HepG2 (cell line): ENCODE results near the gene SNAPIN. TPM values are rescaled to one million over a fixed set of nuclear protein-coding genes. Genes with fewer than 3 reads are reported as not detected.
A peak's percentile ranks its signal among the peaks of the same experiment; 100 is the strongest.

Experiments used
- BORCS8-MEF2B ChIP-seq: sonication (generic); formaldehyde crosslinking; IDR thresholded peaks from 2 replicates; pipeline ENCODE4 v1.8.0; 2022; ENCODE audit warnings: mild to moderate bottlenecking, missing genetic modification reagents
- FOXC1 ChIP-seq: sonication (generic); formaldehyde crosslinking; IDR thresholded peaks from 2 replicates; pipeline ENCODE4 v1.8.0; 2022; ENCODE audit warnings: mild to moderate bottlenecking, missing genetic modification reagents, borderline replicate concordance
- FOXP1 ChIP-seq, 2 experiments: fragments of 450-650 bp in 1 of 2; IDR thresholded peaks; 2 replicates each; pipeline ENCODE4 v1.6.1; 2017 to 2018; ENCODE audit warnings: antibody characterized with exemption in 1 of 2
- HNRNPUL1 ChIP-seq: fragments of 200-400 bp; formaldehyde crosslinking; IDR thresholded peaks from 2 replicates; pipeline ENCODE4 v1.6.1; 2017; ENCODE audit warnings: low read depth, mild to moderate bottlenecking, low read length, moderate library complexity
- HOXA7 ChIP-seq: sonication (generic); formaldehyde crosslinking; IDR thresholded peaks from 2 replicates; pipeline ENCODE4 v1.8.1; 2022; ENCODE audit warnings: mild to moderate bottlenecking, missing genetic modification reagents, moderate library complexity
- IKZF1 ChIP-seq: fragments of 450-650 bp; IDR thresholded peaks from 2 replicates; pipeline ENCODE4 v1.7.1; 2016
- PAF1 ChIP-seq: IDR thresholded peaks from 2 replicates; pipeline ENCODE4 v1.6.1; 2016; ENCODE audit warnings: missing genetic modification reagents, missing compliant biosample characterization
- TOPORS ChIP-seq: sonication (generic); formaldehyde crosslinking; IDR thresholded peaks from 2 replicates; pipeline ENCODE4 v1.8.0; 2023; ENCODE audit warnings: mild to moderate bottlenecking, missing genetic modification reagents
- YEATS2 ChIP-seq: sonication (generic); formaldehyde crosslinking; IDR thresholded peaks from 2 replicates; pipeline ENCODE4 v1.4.0; 2020; ENCODE audit warnings: missing genetic modification reagents, borderline replicate concordance
- ZFP36L1 ChIP-seq: sonication (generic); formaldehyde crosslinking; IDR thresholded peaks from 2 replicates; pipeline ENCODE4 v1.8.0; 2022; ENCODE audit warnings: mild to moderate bottlenecking, missing genetic modification reagents, moderate library complexity
- ZNF180 ChIP-seq: sonication (generic); formaldehyde crosslinking; IDR thresholded peaks from 2 replicates; pipeline ENCODE4 v1.4.0; 2020; ENCODE audit warnings: low read depth, missing genetic modification reagents, borderline replicate concordance
- ZNF367 ChIP-seq: sonication (generic); formaldehyde crosslinking; IDR thresholded peaks from 2 replicates; pipeline ENCODE4 v1.4.0; 2020; ENCODE audit warnings: missing genetic modification reagents, borderline replicate concordance
- ZNF501 ChIP-seq: sonication (generic); formaldehyde crosslinking; IDR thresholded peaks from 2 replicates; pipeline ENCODE4 v1.5.1; 2020; ENCODE audit warnings: mild to moderate bottlenecking, moderate library complexity, missing genetic modification reagents
- ZSCAN22 ChIP-seq: sonication (generic); formaldehyde crosslinking; IDR thresholded peaks from 2 replicates; pipeline ENCODE4 v1.4.0; 2020; ENCODE audit warnings: mild to moderate bottlenecking, missing genetic modification reagents
- polyA plus RNA-seq, 8 experiments: library from polyadenylated mRNA; depleted of rRNA in 3 of 8; stranded (reverse) in 7 of 8; unstranded in 1 of 8; fragments of >200 nt; fragmentation: Illumina TruSeq in 4 of 8; extraction: Trizol in 4 of 8; gene quantifications; 2 replicates each; pipeline versions ENCODE4 v1.2.1 to v1.2.3, GENCODE V29; 2011 to 2016; ENCODE audit warnings: low read depth in 4 of 8, missing spikeins in 1 of 8, mixed read lengths in 1 of 8; ENCODE audit not compliant: insufficient read depth in 1 of 8
- total RNA-seq, 5 experiments: library from RNA; depleted of rRNA; stranded (reverse); fragments of >200 nt; fragmentation: Illumina TruSeq; extraction: Trizol; gene quantifications; 2 replicates each; pipeline ENCODE4 v1.2.3, GENCODE V29; 2016; ENCODE audit warnings: low read depth in 1 of 5
- TF ChIP-seq, protein P1 (sequence below): sonication (generic); formaldehyde crosslinking; IDR thresholded peaks from 2 replicates; pipeline ENCODE4 v1.5.1; 2020; ENCODE audit warnings: mild to moderate bottlenecking, missing genetic modification reagents, moderate library complexity
- TF ChIP-seq, protein P2 (sequence below): sonication (generic); formaldehyde crosslinking; IDR thresholded peaks from 2 replicates; pipeline ENCODE4 v1.5.0; 2020; ENCODE audit warnings: mild to moderate bottlenecking, missing genetic modification reagents, moderate library complexity
- TF ChIP-seq, protein P3 (sequence below): sonication (generic); formaldehyde crosslinking; IDR thresholded peaks from 2 replicates; pipeline ENCODE4 v1.9.0; 2021; ENCODE audit warnings: missing genetic modification reagents, borderline replicate concordance
- TF ChIP-seq, protein P4 (sequence below): sonication (generic); formaldehyde crosslinking; IDR thresholded peaks from 2 replicates; pipeline ENCODE4 v1.5.0; 2020; ENCODE audit warnings: mild to moderate bottlenecking, missing genetic modification reagents
- TF ChIP-seq, protein P5 (sequence below): sonication (generic); formaldehyde crosslinking; IDR thresholded peaks from 2 replicates; pipeline ENCODE4 v1.5.0; 2020; ENCODE audit warnings: missing genetic modification reagents, mild to moderate bottlenecking, borderline replicate concordance

The SNAPIN gene
- total and polyA plus RNA-seq, 2 of the 13 experiments (the other 11 are each of a cell fraction or from before 2014, with no cell fraction given), result 23.9 to 25.7 TPM

DNA sequence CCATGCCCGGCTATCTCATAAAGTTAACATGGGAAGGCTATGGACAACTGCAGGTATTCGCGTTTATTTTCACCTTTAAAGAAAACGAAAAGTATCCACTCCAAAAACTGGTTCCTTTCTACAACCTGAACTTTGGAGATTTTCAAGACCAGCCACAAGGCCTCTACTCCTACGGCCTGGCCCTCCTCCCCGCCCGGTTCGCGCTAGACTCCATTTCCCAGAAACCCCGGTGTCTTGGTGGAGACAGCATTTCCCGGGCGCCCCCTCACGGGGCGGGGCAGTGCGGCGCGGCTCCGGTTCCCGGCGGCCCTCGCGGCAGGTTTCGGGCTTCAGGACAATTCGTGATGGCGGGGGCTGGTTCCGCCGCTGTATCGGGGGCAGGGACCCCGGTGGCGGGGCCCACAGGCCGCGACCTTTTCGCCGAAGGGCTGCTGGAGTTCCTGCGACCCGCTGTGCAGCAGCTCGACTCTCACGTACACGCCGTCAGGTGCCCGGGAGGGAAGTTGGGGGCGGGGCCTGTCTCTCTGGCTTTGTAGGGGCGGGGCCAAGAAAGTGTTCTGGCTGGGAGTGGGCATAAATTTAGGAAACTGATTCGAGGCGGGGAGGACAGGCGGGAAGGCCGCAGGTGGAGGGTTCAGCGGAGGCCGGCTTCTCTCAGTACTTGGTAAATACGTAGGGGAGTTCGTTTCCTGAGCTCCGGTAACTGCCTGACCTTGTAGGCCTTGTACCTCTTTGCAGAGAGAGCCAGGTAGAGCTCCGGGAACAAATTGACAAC lies at the start of gene SNAPIN (continued):
- TF ChIP-seq, protein P1, sequence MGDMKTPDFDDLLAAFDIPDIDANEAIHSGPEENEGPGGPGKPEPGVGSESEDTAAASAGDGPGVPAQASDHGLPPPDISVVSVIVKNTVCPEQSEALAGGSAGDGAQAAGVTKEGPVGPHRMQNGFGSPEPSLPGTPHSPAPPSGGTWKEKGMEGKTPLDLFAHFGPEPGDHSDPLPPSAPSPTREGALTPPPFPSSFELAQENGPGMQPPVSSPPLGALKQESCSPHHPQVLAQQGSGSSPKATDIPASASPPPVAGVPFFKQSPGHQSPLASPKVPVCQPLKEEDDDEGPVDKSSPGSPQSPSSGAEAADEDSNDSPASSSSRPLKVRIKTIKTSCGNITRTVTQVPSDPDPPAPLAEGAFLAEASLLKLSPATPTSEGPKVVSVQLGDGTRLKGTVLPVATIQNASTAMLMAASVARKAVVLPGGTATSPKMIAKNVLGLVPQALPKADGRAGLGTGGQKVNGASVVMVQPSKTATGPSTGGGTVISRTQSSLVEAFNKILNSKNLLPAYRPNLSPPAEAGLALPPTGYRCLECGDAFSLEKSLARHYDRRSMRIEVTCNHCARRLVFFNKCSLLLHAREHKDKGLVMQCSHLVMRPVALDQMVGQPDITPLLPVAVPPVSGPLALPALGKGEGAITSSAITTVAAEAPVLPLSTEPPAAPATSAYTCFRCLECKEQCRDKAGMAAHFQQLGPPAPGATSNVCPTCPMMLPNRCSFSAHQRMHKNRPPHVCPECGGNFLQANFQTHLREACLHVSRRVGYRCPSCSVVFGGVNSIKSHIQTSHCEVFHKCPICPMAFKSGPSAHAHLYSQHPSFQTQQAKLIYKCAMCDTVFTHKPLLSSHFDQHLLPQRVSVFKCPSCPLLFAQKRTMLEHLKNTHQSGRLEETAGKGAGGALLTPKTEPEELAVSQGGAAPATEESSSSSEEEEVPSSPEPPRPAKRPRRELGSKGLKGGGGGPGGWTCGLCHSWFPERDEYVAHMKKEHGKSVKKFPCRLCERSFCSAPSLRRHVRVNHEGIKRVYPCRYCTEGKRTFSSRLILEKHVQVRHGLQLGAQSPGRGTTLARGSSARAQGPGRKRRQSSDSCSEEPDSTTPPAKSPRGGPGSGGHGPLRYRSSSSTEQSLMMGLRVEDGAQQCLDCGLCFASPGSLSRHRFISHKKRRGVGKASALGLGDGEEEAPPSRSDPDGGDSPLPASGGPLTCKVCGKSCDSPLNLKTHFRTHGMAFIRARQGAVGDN (CRISPR knock-in tag), result peak; percentile 88
- TF ChIP-seq, protein P2, sequence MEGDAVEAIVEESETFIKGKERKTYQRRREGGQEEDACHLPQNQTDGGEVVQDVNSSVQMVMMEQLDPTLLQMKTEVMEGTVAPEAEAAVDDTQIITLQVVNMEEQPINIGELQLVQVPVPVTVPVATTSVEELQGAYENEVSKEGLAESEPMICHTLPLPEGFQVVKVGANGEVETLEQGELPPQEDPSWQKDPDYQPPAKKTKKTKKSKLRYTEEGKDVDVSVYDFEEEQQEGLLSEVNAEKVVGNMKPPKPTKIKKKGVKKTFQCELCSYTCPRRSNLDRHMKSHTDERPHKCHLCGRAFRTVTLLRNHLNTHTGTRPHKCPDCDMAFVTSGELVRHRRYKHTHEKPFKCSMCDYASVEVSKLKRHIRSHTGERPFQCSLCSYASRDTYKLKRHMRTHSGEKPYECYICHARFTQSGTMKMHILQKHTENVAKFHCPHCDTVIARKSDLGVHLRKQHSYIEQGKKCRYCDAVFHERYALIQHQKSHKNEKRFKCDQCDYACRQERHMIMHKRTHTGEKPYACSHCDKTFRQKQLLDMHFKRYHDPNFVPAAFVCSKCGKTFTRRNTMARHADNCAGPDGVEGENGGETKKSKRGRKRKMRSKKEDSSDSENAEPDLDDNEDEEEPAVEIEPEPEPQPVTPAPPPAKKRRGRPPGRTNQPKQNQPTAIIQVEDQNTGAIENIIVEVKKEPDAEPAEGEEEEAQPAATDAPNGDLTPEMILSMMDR (CRISPR knock-in tag), result peak; percentile 48
- no peak for TF ChIP-seq PAF1 (CRISPR knock-in tag)
- 0 out of 2 replicates have a peak, but pooled peaks have one; percentile 18 for TF ChIP-seq BORCS8-MEF2B (CRISPR knock-in tag)
- TF ChIP-seq IKZF1, result no peak
- TF ChIP-seq ZNF501 (CRISPR knock-in tag), result peak; percentile 58; the same call in 1 of the 2 replicates
- peak; percentile 54; the same call in 1 of the 2 replicates for TF ChIP-seq FOXC1 (CRISPR knock-in tag)
- peak; percentile 88 for TF ChIP-seq YEATS2 (CRISPR knock-in tag)
- TF ChIP-seq, protein P3, sequence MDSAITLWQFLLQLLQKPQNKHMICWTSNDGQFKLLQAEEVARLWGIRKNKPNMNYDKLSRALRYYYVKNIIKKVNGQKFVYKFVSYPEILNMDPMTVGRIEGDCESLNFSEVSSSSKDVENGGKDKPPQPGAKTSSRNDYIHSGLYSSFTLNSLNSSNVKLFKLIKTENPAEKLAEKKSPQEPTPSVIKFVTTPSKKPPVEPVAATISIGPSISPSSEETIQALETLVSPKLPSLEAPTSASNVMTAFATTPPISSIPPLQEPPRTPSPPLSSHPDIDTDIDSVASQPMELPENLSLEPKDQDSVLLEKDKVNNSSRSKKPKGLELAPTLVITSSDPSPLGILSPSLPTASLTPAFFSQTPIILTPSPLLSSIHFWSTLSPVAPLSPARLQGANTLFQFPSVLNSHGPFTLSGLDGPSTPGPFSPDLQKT (CRISPR knock-in tag), result 0 out of 2 replicates have a peak, but pooled peaks have one; percentile 22
- no peak for TF ChIP-seq ZNF180 (CRISPR knock-in tag)
- no peak for TF ChIP-seq HOXA7 (CRISPR knock-in tag)
- no peak for TF ChIP-seq TOPORS
- TF ChIP-seq, protein P4, sequence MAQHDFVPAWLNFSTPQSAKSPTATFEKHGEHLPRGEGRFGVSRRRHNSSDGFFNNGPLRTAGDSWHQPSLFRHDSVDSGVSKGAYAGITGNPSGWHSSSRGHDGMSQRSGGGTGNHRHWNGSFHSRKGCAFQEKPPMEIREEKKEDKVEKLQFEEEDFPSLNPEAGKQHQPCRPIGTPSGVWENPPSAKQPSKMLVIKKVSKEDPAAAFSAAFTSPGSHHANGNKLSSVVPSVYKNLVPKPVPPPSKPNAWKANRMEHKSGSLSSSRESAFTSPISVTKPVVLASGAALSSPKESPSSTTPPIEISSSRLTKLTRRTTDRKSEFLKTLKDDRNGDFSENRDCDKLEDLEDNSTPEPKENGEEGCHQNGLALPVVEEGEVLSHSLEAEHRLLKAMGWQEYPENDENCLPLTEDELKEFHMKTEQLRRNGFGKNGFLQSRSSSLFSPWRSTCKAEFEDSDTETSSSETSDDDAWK (CRISPR knock-in tag), result no peak
- no peak for TF ChIP-seq ZNF367
- TF ChIP-seq FOXP1 (IDR thresholded peaks at IDR 0.05), result no peak
- no peak for TF ChIP-seq FOXP1 (CRISPR knock-in tag; IDR thresholded peaks at IDR 0.05)
- TF ChIP-seq ZFP36L1, result no peak
- TF ChIP-seq ZSCAN22 (CRISPR knock-in tag), result no peak
- no peak for TF ChIP-seq HNRNPUL1
- TF ChIP-seq, protein P5, sequence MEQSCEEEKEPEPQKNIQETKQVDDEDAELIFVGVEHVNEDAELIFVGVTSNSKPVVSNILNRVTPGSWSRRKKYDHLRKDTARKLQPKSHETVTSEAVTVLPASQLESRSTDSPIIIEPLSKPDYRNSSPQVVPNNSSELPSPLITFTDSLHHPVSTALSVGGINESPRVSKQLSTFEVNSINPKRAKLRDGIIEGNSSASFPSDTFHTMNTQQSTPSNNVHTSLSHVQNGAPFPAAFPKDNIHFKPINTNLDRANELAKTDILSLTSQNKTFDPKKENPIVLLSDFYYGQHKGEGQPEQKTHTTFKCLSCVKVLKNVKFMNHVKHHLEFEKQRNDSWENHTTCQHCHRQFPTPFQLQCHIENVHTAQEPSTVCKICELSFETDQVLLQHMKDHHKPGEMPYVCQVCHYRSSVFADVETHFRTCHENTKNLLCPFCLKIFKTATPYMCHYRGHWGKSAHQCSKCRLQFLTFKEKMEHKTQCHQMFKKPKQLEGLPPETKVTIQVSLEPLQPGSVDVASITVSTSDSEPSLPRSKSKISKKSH (CRISPR knock-in tag), result peak; percentile 76; the same call in 1 of the 2 replicates
